Stimulated activated CD8-positive, alpha-beta memory T cell treated with anti-CD3 and anti-CD28 coated beads, Interleukin-2, amount 100 ng/mL, for 48 hours (primary cell): ENCODE measurements around the gene PDLIM5.
"Not testable (repeated sequence)": the region's sequence is repeated elsewhere in the genome, so short reads cannot be mapped to it uniquely, and the experiment has no call there.

Source experiments
- DNase-seq, 2 donors: peaks; one replicate each; pipeline ENCODE4 v3.0.0-alpha.2; 2020; ENCODE audit warnings: low read depth in 2 of 2

The PDLIM5 gene

DNA sequence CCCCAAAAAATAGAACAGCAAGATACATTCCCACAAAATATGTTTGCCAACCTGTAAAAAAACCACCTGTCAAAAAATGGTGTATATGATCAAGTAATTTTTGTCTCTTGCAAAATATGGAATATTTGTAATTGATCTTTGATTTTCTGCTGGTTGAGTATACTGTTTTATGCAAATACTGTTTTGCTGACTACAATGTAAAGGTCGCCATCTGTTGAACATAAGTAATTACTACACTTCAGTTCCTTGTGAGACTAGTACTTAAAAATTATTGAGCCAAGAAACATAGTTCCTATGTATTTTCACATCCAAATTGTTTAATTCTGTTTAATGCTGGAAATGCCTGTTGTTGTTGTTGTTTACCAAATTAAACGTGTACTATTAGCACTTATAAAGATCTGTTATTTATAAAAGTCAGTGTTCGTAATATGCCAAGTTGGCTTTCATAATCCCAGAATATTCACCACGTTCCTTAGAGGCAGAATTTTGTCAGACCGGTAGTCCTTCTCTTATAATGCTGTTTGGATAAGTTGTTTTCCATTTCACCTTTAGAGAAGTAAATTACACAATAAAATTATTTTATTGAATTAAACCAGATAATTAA, 144.2 kb downstream of the PDLIM5 start:
- DNase-seq: no peak

DNA sequence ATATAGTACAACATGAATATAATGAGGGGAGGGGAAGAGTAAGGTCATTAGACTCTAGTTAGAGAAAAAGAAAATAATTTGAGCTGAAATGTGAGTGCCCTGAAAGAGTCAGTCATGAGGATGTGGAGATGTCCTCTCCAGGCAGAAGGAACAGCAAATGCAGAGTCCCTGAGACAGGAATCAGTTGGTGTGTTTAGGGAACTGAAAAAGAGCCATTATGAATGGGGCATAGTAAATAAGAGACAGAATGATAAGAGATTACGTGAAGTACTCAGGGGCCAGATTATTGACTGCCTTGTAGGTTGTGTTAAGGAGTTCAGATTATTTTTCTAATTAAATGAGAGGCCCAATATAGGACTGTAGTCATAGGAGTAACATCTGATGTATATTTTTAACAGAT, 147.0 kb downstream of the PDLIM5 start:
- DNase-seq: no peak

DNA sequence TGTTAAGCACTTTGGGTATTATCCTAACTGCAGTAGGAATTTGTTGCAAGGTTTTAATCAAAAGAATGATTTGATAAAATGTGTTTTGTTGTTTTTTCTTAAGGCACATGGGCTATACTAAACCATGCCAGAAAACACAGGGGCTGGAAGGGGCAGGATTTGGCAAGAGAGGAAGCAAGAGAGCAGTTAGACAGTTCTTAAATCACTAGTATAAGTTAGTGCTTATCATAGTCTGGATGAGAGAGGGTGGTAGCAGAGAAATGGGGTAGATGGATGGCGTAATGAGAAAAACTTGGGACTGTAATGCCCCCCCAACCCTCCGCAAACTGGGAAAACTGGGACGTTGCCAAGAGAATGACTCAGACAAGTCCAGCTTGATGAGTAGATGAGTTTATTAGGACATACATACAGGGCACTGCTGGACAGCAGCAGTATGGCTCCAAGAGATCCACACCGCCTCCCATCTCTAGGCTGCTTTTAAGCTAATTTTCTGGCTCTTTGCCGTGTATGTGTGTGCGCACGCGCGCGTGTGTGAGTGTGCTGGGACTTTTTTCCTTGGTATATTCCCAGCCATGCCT, 151.5 kb downstream of the PDLIM5 start:
- no peak for DNase-seq

GRCh38 chr4:94605241-94605805, 153.6 kb downstream of the PDLIM5 start:
- DNase-seq: no peak

DNA sequence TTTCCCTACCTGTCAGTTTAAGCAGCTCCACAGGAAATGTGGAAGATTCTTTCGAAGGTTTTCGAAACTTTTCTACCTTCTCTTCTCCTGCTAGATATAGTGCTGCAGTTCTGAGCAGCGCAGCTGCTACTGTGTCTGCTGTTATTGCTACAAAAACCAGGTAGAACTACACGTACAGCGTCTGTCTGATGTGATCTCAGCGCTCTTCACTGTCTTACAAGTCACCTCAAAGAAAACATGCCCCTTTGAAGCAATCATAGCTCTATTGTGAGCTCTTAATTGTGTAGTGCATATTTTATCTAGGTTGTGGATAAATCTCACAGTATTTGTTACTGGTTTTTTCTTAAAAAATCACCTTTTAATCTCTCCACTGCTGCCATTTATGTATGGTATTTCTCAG, 158.4 kb downstream of the PDLIM5 start:
- DNase-seq: no peak

- no peak for DNase-seq
Observed at GRCh38 chr4:94613248-94613647, 161.5 kb downstream of the PDLIM5 start.

GRCh38 chr4:94615451-94615850, 163.7 kb downstream of the PDLIM5 start:
- no peak for DNase-seq

DNA sequence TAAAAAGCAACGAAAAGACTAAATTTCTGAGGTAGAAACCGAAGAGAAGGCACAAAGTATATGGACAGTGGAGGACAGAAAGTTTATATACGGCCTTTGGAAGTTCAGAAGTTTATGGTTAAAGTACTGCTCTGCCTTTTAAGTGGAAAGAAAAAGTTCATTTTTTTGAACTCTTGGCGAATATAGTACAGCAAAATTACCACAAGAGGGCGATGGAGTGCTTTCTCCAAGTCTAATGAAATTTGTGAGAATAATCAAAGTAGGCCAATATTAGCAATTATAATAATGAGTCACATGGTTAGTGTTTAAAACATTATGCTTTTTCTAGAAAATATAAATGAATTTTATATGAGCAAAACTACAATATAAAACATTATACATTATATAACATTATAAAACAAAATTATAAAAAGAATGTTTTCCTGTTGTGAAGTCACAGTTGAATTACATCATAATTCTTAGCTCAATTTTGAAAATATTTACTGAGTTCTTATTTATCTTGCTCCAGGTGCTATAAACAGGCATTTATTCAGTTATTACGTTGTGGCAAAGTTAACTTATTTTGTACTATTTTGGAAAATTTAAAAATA, 169.8 kb downstream of the PDLIM5 start:
- DNase-seq: no peak

GRCh38 chr4:94623126-94623911, 171.6 kb downstream of the PDLIM5 start:
- no peak for DNase-seq

GRCh38 chr4:94626942-94627341, 175.2 kb downstream of the PDLIM5 start:
- no peak for DNase-seq

DNA sequence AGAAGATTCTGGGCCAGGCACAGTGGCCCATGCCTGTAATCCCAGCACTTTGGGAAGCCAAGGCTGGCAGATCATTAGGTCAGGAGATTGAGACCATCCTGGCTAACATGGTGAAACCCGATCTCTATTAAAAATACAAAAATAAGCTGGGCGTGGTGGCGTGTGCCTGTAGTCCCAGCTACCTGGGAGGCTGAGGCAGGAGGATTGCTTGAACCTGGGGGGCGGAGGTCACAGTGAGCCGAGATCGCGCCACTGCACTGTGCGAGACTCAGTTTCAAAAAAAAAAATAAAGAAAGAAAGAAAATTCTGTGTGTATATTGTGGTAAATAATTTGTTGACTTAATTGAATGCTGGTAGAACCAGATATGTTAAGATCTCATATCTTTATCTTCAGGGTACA, 177.3 kb downstream of the PDLIM5 start:
- not testable (repeated sequence) for DNase-seq

DNA sequence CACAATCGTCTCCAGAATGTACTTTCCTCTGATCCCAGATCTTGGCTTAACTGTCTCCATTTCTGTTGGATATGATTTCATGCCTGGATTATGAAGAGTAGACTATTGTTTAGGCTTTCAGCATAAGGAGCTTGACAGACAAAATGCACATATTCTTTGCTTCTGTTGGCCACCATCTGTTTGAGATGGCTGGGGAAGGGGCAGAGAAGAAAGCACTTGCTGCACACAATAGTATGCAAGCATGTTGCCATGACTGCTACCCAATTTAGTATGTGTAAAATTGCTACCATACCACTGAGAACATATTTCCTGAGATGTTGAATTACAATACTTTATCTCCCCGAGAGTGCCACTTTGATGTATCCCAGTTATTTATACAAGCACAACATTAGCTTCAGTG, 178.1 kb downstream of the PDLIM5 start:
- DNase-seq: no peak

DNA sequence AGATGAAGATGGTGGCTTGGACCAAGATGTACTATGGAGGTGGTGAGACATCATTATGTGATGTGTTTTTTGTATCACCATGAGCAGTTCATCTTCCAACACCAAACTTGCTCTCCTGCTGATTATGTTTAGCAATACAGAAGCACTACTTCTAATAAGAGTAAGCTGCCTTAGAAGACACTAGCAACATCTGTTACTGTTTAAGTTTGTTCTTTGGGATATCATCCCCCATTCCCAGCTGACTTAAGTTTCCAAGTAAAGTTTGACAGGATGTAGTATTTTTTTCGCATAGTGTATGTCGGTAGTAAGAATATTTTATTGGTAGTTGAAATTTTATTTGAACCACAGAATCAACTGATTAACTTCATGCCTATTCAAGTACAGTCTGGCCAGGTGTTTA, 182.5 kb downstream of the PDLIM5 start:
- no peak for DNase-seq

DNA sequence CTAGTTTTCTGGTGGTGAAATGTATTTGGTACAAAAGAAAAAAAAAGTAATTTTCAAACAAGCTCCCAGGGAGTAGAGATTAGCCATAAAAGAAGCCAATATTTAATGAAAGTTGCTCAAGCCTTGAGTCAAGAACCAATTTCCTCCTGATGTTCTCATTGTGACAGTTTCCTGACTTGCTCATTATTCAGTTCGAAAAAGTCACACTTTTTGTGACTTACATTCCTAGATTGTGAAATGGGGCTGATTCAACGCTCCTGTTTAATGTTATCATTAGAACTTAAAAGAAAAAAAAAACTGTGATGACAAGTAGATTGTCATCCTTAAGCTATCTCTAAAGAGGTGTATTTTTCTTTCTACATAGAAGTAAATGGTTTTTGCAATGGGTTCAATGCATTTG, 183.4 kb downstream of the PDLIM5 start:
- DNase-seq: no peak

DNA sequence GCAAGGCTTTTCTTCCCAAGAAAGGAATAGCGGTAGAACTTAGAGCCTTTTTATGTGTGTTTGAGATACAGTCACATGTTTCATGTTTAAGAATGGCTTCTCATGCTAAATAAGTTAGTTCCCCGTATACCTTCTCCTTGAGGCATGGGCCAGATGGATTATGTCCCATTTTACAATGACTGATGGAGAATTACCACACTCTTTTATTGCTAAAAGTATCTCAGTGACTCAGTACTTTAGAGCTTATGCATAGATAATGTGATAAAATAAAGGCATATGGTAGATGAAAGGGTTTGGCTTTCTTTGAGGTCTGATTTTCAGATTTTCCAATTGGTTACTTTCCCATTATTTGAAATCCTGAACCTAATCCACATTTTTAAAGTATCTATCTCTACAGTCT, 184.3 kb downstream of the PDLIM5 start:
- no peak for DNase-seq

- DNase-seq: no peak
Observed at GRCh38 chr4:94639298-94639697, 187.6 kb downstream of the PDLIM5 start.

DNA sequence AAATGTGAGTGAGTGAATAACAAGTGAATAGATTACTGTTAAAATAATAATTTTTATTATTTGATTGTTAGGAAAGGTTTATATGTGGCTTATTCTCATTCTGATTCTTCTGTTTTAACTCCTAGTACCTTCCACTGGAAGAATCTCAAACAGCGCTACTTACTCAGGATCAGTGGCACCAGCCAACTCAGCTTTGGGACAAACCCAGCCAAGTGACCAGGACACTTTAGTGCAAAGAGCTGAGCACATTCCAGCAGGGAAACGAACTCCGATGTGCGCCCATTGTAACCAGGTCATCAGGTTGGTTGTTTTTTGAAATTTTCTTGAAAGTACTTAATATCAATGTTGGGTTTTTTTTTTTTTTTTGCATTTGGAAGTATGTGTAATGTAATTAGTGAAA, 188.4 kb downstream of the PDLIM5 start:
- DNase-seq: no peak

- DNase-seq: no peak
Observed at GRCh38 chr4:94641702-94642560, 190.2 kb downstream of the PDLIM5 start.

- no peak for DNase-seq
Observed at GRCh38 chr4:94642561-94642866, 190.8 kb downstream of the PDLIM5 start.

GRCh38 chr4:94648699-94649098, 197.0 kb downstream of the PDLIM5 start:
- no peak for DNase-seq

DNA sequence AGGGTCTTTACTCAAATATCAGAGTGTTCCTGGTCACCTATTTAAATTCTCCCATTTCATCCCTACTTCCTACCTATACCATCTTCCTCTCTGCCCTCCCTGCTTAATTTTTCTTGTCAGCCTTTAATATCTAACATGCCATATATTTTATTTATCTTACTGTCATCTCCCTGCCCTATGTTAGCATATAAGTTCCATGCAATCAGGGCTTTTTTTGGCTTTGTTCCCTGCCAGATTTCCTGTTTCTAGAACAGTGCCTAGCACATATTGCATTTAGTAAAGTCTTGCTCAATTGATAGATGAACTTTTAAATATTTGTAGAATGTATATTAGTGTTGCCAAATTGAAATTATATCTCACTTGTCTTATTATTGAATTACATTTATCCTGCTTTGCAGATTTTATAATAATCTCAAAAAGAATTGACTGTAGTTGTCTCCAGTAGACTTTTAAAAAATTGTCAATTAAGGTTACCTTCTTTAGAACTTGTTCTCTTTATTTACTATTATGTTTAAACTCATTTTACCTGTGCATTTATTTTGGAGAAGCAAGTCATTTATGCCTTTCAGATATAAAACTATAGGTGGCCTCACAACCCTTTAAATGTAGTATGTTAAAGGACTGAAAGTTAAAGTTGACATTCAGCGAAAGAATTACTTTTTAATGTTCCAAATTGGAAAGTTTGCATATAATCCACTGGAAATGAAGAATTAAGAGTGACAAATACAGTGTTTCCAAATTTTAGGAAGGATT, 197.8 kb downstream of the PDLIM5 start:
- DNase-seq: no peak
